ENCODE data around the gene CDK11B. TPM values are rescaled to one million over a fixed set of nuclear protein-coding genes. Genes with fewer than 3 reads are reported as not detected.

CDK11B gene
- total RNA-seq, 1 donor from 2014 or later = 34.1 TPM

- Mint-ChIP-seq H3K27ac (ENCODE audit: unreplicated experiment) (no peak overlapping the region), H3K36me3 (ENCODE audit: low read depth) (no peaks in the 10 kb centered on the region), H3K4me3 (no peak overlapping the region), H3K9me3 (no peaks in the 10 kb centered on the region), H3K27me3 (ENCODE audit: low read depth) (no peaks in the 10 kb centered on the region), H3K4me1 (peaks cover 21% of the 10 kb centered on the region)
- DNase-seq (ENCODE audit: low read depth, low spot score) = no peak
- TF ChIP-seq CTCF (conservative IDR thresholded peaks at IDR 0.05) = no peak
These were observed 48.9 kb downstream of the CDK11B start for GRCh38 chr1:1609822-1610485.

- TF ChIP-seq CTCF (conservative IDR thresholded peaks at IDR 0.05) = no peak
- no peak overlapping the region for H3K4me3 Mint-ChIP-seq
- no peak for DNase-seq (ENCODE audit: low read depth, low spot score)
- H3K4me1 Mint-ChIP-seq = no peaks in the 10 kb centered on the region
- no peaks in the 10 kb centered on the region for H3K9me3 Mint-ChIP-seq
- H3K27ac Mint-ChIP-seq (ENCODE audit: unreplicated experiment) = no peak overlapping the region
- peaks cover 18% of the 10 kb centered on the region for H3K27me3 Mint-ChIP-seq (ENCODE audit: low read depth)
- H3K36me3 Mint-ChIP-seq (ENCODE audit: low read depth) = no peaks in the 10 kb centered on the region
These were observed 52.6 kb downstream of the CDK11B start for GRCh38 chr1:1606232-1606631.

- no peak for TF ChIP-seq CTCF (conservative IDR thresholded peaks at IDR 0.05)
- Mint-ChIP-seq H3K4me1 (no peaks in the 10 kb centered on the region), H3K4me3 (no peak overlapping the region), H3K36me3 (ENCODE audit: low read depth) (no peaks in the 10 kb centered on the region), H3K27ac (ENCODE audit: unreplicated experiment) (no peak overlapping the region), H3K27me3 (ENCODE audit: low read depth) (peaks cover 22% of the 10 kb centered on the region), H3K9me3 (no peaks in the 10 kb centered on the region)
- no peak for DNase-seq (ENCODE audit: low read depth, low spot score)
These were observed 53.1 kb downstream of the CDK11B start for GRCh38 chr1:1605724-1606123.

GRCh38 chr1:1605034-1605591 lies 53.7 kb downstream of the CDK11B start:
- no peak for DNase-seq (ENCODE audit: low read depth, low spot score)
- Mint-ChIP-seq H3K27me3 (ENCODE audit: low read depth) (peaks cover 28% of the 10 kb centered on the region), H3K4me1 (no peaks in the 10 kb centered on the region), H3K27ac (ENCODE audit: unreplicated experiment) (no peak overlapping the region), H3K9me3 (no peaks in the 10 kb centered on the region), H3K36me3 (ENCODE audit: low read depth) (no peaks in the 10 kb centered on the region), H3K4me3 (no peak overlapping the region)
- no peak for TF ChIP-seq CTCF (conservative IDR thresholded peaks at IDR 0.05)

- Mint-ChIP-seq H3K36me3 (ENCODE audit: low read depth) (no peaks in the 10 kb centered on the region), H3K27ac (ENCODE audit: unreplicated experiment) (no peak overlapping the region), H3K27me3 (ENCODE audit: low read depth) (peaks cover 28% of the 10 kb centered on the region), H3K4me1 (no peaks in the 10 kb centered on the region), H3K4me3 (peak overlapping the region; percentile 51), H3K9me3 (no peaks in the 10 kb centered on the region)
- DNase-seq (ENCODE audit: low read depth, low spot score) = no peak
- TF ChIP-seq CTCF (conservative IDR thresholded peaks at IDR 0.05) = no peak
These were observed 54.3 kb downstream of the CDK11B start for GRCh38 chr1:1604374-1605033.

All from neural crest cell (in vitro differentiated cells).